ENCODE results near the gene ANKRD10. TPM values are rescaled to one million over a fixed set of nuclear protein-coding genes. Genes with fewer than 3 reads are reported as not detected.

The ANKRD10 gene
- total RNA-seq, 1 experiment from 2014 or later = 159 TPM

- H3K27ac ChIP-seq (ENCODE audit: insufficient read length, low read depth, low read length) = no peak overlapping the region
- Mint-ChIP-seq H3K4me1 (peaks cover 0 to 4% of the 10 kb centered on the region in 2 experiments; a peak in 2 of 4 replicates), H3K4me3 (no peak overlapping the region), H3K27me3 (ENCODE audit: low read depth) (no peaks in the 10 kb centered on the region), H3K27ac (no peak overlapping the region), H3K9me3 (peaks cover 53 to 64% of the 10 kb centered on the region in 2 experiments), H3K36me3 (ENCODE audit: insufficient read depth in 1 of 3, low read depth in 3 of 3) (peaks cover 9 to 33% (median 19%) of the 10 kb centered on the region in 3 experiments)
- no peak overlapping the region for H3K9ac ChIP-seq (ENCODE audit: extremely low read depth, insufficient read length, low read length)
- no peak overlapping the region for H3T11ph ChIP-seq (ENCODE audit: low read length)
- no peak overlapping the region for H4K91ac ChIP-seq (ENCODE audit: insufficient read length, low read depth, low read length)
- TF ChIP-seq CTCF (conservative IDR thresholded peaks at IDR 0.05) = no peak
- H3K18ac ChIP-seq (ENCODE audit: insufficient read length, low read depth, low read length) = no peak overlapping the region
- H2BK12ac ChIP-seq (ENCODE audit: insufficient read length, low read depth, low read length) = no peak overlapping the region
- H2BK20ac ChIP-seq (ENCODE audit: low read depth, low read length, poor library complexity, severe bottlenecking) = no peak overlapping the region
- H3K4me2 ChIP-seq (ENCODE audit: insufficient read depth, insufficient read length, low read length) = no peak overlapping the region
- no peak overlapping the region for H4K8ac ChIP-seq (replicated peaks; ENCODE audit: insufficient read length, low read depth, low read length)
- H3K4ac ChIP-seq (ENCODE audit: low read depth, low read length) = no peak overlapping the region
- no peak overlapping the region for H3K56ac ChIP-seq (ENCODE audit: insufficient read length, low read depth, low read length)
- no peak overlapping the region for H3K23ac ChIP-seq (ENCODE audit: insufficient read length, low read depth, low read length)
- no peak for DNase-seq
- no peak overlapping the region for H2AK5ac ChIP-seq (ENCODE audit: insufficient read length, low read length)
- H4K5ac ChIP-seq (ENCODE audit: insufficient read length, low read depth, low read length) = no peak overlapping the region
- peaks cover 23% of the 10 kb centered on the region for H3K9me3 ChIP-seq (ENCODE audit: control insufficient read depth, low read depth, low read length)
- H4K20me1 ChIP-seq (ENCODE audit: control insufficient read depth, insufficient read depth, insufficient read length) = no peaks in the 10 kb centered on the region
- WGBS (ENCODE audit: extremely low coverage, insufficient read length, low lambda C conversion rate) = no CpG with 5 or more reads among the region's 1 CpG
- no peaks in the 10 kb centered on the region for H3K4me1 ChIP-seq (ENCODE audit: insufficient read depth, low read length)
- H2BK5ac ChIP-seq (ENCODE audit: insufficient read length, low read length) = no peak overlapping the region
- no peaks in the 10 kb centered on the region for H3K79me1 ChIP-seq (ENCODE audit: insufficient read depth, low read depth, low read length, poor library complexity, severe bottlenecking)
- H2AFZ ChIP-seq (ENCODE audit: low read length) = no peak overlapping the region
- no peak overlapping the region for H3K14ac ChIP-seq (ENCODE audit: insufficient read depth, low read length)
- H3K27me3 ChIP-seq (ENCODE audit: insufficient read depth, low read length) = no peaks in the 10 kb centered on the region
- no peaks in the 10 kb centered on the region for H3K23me2 ChIP-seq (ENCODE audit: insufficient read length, low read depth, low read length, poor library complexity, severe bottlenecking)
- H2BK120ac ChIP-seq (ENCODE audit: low read depth, low read length, poor library complexity, severe bottlenecking) = no peak overlapping the region
- no peak overlapping the region for H2BK15ac ChIP-seq (ENCODE audit: low read depth, low read length)
- no peaks in the 10 kb centered on the region for H3K79me2 ChIP-seq (ENCODE audit: insufficient read depth, low read length)
Observed at GRCh38 chr13:110961959-110962358, 47.1 kb upstream of the ANKRD10 start.
